Sigmoid colon (tissue), 4 donors: ENCODE measurements around the gene WASF3.

ENCODE experiments used
- CTCF ChIP-seq, 4 experiments: fragments of 450-650 bp in 3 of 4; fragments of 200-600 bp in 1 of 4; IDR thresholded peaks; one replicate each; pipeline ENCODE4 v1.5.1; 2016 to 2019; ENCODE audit warnings: antibody characterized with exemption in 4 of 4, mild to moderate bottlenecking in 3 of 4, moderate library complexity in 2 of 4
- POLR2AphosphoS5 ChIP-seq, 4 donors: sonication (generic); formaldehyde crosslinking; IDR thresholded peaks; one replicate each; pipeline ENCODE4 v1.6.1; 2017; ENCODE audit warnings: antibody characterized with exemption in 4 of 4

GRCh38 chr13:26583662-26584061, 26.2 kb downstream of the WASF3 start:
- TF ChIP-seq CTCF (IDR thresholded peaks at IDR 0.05) (no peak), POLR2AphosphoS5 (IDR thresholded peaks at IDR 0.05) (no peak)
